GM23338 (cell line): ENCODE results near the gene FRY.

ENCODE experiments used
- CTCF ChIP-seq, 2 experiments: fragments of 200-600 bp in 1 of 2; sonication (generic) in 1 of 2; conservative IDR thresholded peaks; 2 replicates each; pipeline versions ENCODE4 v1.5.1 to v1.6.1; 2016 to 2017; ENCODE audit warnings: antibody characterized with exemption in 2 of 2, low read depth in 2 of 2, mild to moderate bottlenecking in 2 of 2, moderate library complexity in 1 of 2
- EZH2 ChIP-seq: fragments of 200-600 bp; sonication (generic); IDR thresholded peaks from one replicate; pipeline ENCODE4 v1.8.0; 2017; ENCODE audit warnings: antibody characterized with exemption, mild to moderate bottlenecking, low read depth; ENCODE audit not compliant: unreplicated experiment

GRCh38 chr13:32175307-32175706 is 143.7 kb downstream of the FRY start:
- TF ChIP-seq EZH2 (no peak), CTCF (conservative IDR thresholded peaks at IDR 0.05; ENCODE audit: low read depth in 2 of 2) (no peak)
